Stomach smooth muscle (tissue), 2 donors: Measurements from ENCODE around the gene AQP2.

Source experiments
- H3K27ac ChIP-seq: one replicate; pipeline ENCODE4 v1.7.0; 2013; ENCODE audit warnings: mild to moderate bottlenecking, low read length, inconsistent platforms
- H3K27me3 ChIP-seq, 2 donors: one replicate each; pipeline ENCODE4 v1.7.0; 2013; ENCODE audit warnings: low read length in 2 of 2; ENCODE audit not compliant: insufficient read depth in 2 of 2, control insufficient read depth in 1 of 2
- H3K36me3 ChIP-seq, 2 donors: one replicate each; pipeline ENCODE4 v1.7.0; 2013; ENCODE audit warnings: low read length in 2 of 2; ENCODE audit not compliant: control insufficient read depth in 2 of 2, insufficient read depth in 2 of 2
- H3K4me1 ChIP-seq: one replicate; pipeline ENCODE4 v1.7.0; 2013; ENCODE audit warnings: low read length; ENCODE audit not compliant: control insufficient read depth, insufficient read depth
- H3K4me3 ChIP-seq, 2 donors: one replicate each; pipeline ENCODE4 v1.7.0; 2013; ENCODE audit warnings: low read length in 2 of 2
- H3K9ac ChIP-seq, 2 donors: one replicate each; pipeline ENCODE4 v1.7.0; 2013; ENCODE audit warnings: low read length in 2 of 2, mild to moderate bottlenecking in 1 of 2
- H3K9me3 ChIP-seq, 2 donors: one replicate each; pipeline ENCODE4 v1.7.0; 2013; ENCODE audit warnings: low read length in 2 of 2; ENCODE audit not compliant: control insufficient read depth in 2 of 2
- donor health status: healthy.
- donor health status: Pancreatic carcinoma.

The AQP2 gene

DNA sequence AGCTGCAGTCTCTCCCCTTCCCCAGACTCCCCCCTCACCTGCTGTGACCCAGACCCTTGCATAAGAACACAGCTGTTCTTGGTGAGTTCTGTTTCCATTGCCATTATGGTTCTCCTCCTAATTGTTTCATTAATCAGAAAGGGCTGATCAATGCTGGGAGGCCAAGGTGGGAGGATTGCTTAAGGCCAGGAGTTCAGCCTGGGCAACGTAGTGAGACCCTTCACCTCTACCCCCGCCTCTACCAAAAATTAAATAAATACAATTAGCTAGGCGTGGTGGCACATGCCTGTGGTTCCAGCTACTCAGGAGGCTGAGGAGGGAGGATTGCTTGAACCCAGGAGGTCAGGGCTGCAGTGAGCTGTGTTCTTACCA is 29.6 kb upstream of the AQP2 start:
- H3K27ac ChIP-seq: no peak overlapping the region
- no peaks in the 10 kb centered on the region for H3K36me3 ChIP-seq
- peaks cover 3% of the 10 kb centered on the region for H3K4me1 ChIP-seq
- H3K9ac ChIP-seq: no peak overlapping the region
- no peak overlapping the region for H3K4me3 ChIP-seq
- H3K27me3 ChIP-seq: no peaks in the 10 kb centered on the region
- no peaks in the 10 kb centered on the region for H3K9me3 ChIP-seq

DNA sequence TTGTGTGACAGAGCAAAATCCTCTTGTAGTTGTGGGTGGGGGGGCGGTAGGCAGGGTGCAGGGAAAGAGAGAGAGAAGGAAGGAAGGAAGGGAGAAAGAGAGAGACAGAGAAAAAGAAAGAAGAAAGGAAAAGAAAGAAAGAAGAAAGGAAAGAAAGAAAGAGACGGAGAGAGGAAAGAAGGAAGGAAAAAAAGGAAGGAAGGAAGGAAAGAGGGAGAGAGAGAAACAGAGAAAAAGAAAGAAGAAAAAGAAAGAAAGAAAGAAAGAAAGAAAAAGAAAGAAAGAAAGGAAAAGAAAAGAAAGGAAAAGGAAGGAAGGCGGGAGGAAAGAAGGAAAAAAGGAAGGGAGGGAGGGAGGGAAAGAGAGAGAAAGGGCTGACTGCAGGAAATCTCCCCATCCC is 29.2 kb upstream of the AQP2 start:
- no peak overlapping the region for H3K27ac ChIP-seq

DNA sequence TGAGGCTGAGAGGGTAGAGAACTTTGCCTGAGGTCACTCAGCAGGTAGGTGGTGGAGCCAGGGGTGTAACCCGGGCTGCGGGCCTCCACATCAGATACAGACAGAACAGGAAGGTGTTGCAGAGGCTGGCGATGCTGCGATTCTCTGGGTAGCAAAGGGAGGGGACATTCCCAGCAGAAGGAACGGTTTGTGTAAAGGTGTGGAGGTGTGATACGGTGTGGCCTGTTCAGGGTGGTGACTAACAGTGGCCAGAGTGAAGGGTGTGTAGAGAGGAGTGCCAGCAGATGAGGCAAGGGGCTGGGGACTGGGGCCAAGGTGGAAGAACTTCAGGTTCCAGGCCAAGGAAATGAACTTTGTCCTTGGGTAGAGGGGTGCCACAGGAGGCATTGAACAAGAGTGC is 28.6 kb upstream of the AQP2 start:
- Histone ChIP-seq H3K36me3 (no peaks in the 10 kb centered on the region), H3K9me3 (no peaks in the 10 kb centered on the region), H3K27ac (no peak overlapping the region), H3K9ac (no peak overlapping the region), H3K4me3 (no peak overlapping the region), H3K4me1 (peaks cover 3% of the 10 kb centered on the region), H3K27me3 (no peaks in the 10 kb centered on the region)

More for the DNA sequence above, 29.2 kb upstream of the AQP2 start:
- Histone ChIP-seq H3K4me3 (no peak overlapping the region), H3K27me3 (no peaks in the 10 kb centered on the region), H3K9ac (no peak overlapping the region), H3K4me1 (peaks cover 3% of the 10 kb centered on the region), H3K36me3 (no peaks in the 10 kb centered on the region), H3K9me3 (no peaks in the 10 kb centered on the region)

DNA sequence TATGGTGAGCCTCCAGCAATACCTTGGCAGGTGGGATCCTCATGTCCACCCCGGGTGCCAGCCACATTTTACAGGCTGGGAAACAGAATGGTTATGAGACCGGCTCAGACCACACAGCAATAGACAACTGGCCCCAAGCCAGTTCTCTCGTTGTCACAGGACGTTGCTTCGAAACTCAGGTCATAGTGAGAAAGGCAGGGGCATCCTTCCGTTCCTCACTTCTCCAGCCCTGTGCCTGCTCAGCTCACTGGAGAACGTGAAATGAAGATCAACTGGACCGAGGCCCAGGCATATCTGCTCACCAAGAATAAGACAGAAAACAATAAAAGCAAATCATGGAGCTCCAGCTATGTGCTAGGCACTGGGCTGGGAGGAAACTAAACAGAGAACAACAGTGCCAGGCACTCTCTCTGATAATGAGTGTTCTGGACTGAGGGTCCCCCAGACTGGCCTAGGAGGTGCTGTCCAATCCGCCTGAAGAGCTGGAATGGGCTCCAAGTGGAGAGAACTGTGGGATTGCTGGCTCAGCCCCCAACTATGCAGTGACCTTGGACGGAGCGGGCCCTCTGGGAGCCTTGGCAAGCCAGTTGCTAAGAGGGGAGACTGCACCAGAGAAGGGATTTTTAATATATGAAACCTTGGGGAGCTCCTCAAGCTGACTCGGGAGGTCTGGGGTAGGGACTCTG is 28.0 kb upstream of the AQP2 start:
- H3K27me3 ChIP-seq: no peaks in the 10 kb centered on the region
- H3K4me3 ChIP-seq: no peak overlapping the region
- no peaks in the 10 kb centered on the region for H3K9me3 ChIP-seq
- H3K9ac ChIP-seq: no peak overlapping the region
- H3K27ac ChIP-seq: no peak overlapping the region
- H3K36me3 ChIP-seq: no peaks in the 10 kb centered on the region
- peaks cover 3% of the 10 kb centered on the region for H3K4me1 ChIP-seq

DNA sequence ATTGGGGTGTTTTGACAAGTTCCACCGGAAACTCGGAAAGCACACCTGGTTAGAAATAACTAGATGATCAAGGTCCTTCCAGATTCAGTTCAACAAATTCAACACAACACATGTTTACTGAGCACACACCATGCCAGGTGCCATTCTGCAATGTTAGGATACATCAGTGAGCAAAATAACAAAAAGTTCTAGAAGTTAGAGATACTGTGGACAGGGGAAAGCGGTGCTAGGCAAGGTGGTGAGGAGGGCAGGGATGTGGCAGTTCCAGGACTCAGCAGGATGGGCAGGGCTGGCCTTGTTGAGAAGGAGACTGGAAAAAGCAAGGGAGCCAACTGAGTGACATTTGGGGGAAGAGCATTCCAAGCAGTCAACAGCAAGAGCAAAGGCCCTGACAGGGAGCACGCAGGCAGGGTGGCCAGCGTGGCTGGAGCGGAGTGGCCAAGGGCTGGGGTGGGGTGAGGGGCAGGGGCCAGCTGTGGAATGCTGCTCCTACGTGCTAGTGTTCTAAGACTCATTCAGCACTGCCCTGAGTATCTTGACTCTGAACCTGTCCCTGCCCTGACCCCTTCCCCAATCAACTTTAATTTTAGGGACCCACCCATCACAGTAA is 27.4 kb upstream of the AQP2 start:
- no peaks in the 10 kb centered on the region for H3K36me3 ChIP-seq
- no peaks in the 10 kb centered on the region for H3K27me3 ChIP-seq
- H3K27ac ChIP-seq: no peak overlapping the region
- H3K9ac ChIP-seq: no peak overlapping the region
- no peak overlapping the region for H3K4me3 ChIP-seq
- H3K9me3 ChIP-seq: no peaks in the 10 kb centered on the region
- H3K4me1 ChIP-seq: peaks cover 3% of the 10 kb centered on the region

DNA sequence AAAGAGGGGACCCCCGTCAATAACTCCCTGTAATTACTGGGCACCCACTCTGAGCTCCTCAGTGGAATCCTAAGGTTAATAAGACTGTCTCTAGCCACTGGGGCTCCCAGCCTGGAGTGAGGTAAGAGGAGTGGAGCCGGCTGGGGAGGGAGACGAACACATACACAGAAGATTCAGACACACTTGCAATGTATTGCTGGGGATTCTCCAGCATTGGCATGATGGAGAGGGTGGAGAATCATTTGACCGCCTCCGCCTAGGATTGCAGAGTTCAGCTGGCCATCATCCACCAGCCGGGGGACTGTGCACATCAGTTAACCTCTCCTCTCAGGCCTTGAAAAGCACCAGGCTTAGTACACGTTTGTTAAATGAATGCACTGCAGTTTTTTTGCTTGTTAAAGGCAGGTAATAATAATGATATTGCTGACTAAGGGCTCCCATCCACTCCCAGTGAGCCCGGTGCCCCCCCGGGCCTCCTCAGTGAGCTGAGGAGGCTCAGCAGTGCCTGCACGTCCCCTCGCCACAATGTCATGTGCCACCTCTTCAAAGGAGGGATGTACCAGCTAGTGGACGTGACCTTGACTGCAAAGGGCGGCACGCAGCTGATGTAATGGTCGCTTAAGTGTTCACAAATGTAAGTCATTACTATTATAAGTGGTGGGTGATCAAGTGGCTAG is 26.5 kb upstream of the AQP2 start:
- H3K27me3 ChIP-seq: peaks cover 0 to under 1% of the 10 kb centered on the region in 2 donors
- no peak overlapping the region for H3K27ac ChIP-seq
- H3K9ac ChIP-seq: no peak overlapping the region
- peaks cover 3% of the 10 kb centered on the region for H3K4me1 ChIP-seq
- no peak overlapping the region for H3K4me3 ChIP-seq
- no peaks in the 10 kb centered on the region for H3K9me3 ChIP-seq
- no peaks in the 10 kb centered on the region for H3K36me3 ChIP-seq

DNA sequence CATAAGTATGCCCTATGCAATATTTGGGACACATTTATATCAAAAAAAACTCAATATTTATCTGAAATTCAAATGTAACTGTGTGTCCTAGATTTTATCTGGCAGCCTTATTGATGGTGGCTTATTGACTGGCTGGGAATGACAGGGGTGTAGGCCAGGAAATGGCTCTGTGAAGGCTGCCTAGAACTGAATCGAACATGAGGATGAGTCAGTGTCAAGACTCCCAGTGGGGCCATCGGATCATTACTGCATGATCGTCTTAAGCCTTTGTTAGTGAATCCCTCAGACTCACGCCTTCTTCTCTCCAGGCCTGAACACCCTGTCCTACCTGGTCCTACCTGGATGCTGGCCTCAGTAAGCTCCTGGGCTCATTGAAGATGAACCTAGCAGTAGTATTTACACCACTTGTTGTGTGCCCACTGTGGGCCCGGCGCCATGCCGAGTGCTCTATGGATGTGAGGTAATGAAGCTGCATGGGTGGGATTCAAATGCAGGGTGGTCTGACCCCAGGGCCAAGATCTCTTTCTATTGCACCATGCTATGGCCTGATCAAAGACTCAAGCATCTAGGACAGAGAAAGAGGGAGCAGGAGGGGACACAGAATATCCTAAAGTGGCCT is 25.8 kb upstream of the AQP2 start:
- H3K9me3 ChIP-seq: no peaks in the 10 kb centered on the region
- H3K36me3 ChIP-seq: no peaks in the 10 kb centered on the region
- H3K9ac ChIP-seq: no peak overlapping the region
- H3K27ac ChIP-seq: no peak overlapping the region
- peaks cover 0 to 2% of the 10 kb centered on the region in 2 donors for H3K27me3 ChIP-seq
- H3K4me3 ChIP-seq: no peak overlapping the region
- peaks cover 3% of the 10 kb centered on the region for H3K4me1 ChIP-seq

DNA sequence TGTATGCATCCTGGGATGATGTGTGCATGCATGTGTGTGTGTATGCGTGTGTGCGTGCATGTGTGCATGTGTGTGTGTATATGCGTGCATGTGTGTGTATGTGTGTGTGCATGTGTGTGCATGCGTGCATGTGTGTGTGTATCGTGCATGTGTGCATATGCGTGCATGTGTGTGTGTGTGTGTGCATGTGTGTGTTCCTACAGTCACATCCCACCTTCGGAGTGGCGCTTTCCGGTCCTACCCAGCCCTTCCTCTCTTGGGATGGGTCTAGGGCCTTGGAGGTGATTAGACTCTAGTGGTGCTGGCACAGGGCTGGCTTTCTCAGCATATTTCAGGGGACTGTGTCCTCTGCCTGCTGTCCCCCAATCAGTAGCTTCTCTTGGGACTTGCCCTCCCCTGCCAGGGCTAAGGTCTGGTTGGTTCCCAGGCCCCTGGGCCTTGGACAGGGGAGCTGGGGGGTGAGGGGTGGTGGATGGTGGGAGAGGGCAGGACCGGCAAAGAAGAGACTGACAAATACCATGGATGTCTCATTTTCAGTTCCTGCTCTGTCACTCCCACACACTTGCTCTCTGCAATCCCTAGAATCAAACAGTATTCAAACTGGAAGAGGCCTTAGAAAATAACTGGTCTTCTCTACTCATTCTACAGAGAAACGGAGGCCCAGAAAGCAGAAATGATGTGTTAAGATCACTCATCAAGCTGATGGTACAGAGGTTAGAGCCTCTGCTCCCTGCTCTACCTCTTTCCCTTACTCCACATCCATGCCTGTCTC is 24.9 kb upstream of the AQP2 start:
- Histone ChIP-seq H3K9me3 (no peaks in the 10 kb centered on the region), H3K4me3 (no peak overlapping the region), H3K36me3 (no peaks in the 10 kb centered on the region), H3K4me1 (peaks cover 3% of the 10 kb centered on the region), H3K27me3 (peaks cover 0 to 2% of the 10 kb centered on the region in 2 donors), H3K9ac (no peak overlapping the region), H3K27ac (no peak overlapping the region)

DNA sequence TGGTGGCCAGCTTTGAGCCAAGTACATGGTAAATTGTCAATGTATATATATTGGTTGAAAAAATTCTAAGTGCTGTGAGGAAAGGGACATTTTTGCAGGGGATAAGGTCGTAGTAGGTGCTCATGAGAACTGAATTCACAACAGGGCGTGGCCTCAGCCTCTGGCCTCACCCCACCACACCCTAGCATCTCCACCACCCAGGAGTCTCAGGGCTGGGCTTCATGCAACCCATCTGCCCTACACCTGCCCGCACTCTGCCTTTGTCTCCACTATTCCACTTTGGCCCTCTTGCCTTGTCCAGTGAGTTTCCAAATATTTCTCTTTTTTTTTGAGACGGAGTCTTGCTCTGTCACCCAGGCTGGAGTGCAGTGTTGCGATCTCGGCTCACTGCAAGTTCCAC is 22.1 kb upstream of the AQP2 start:
- H3K4me1 ChIP-seq: peaks cover 3% of the 10 kb centered on the region
- H3K9ac ChIP-seq: no peak overlapping the region
- no peaks in the 10 kb centered on the region for H3K36me3 ChIP-seq
- no peaks in the 10 kb centered on the region for H3K9me3 ChIP-seq
- H3K27me3 ChIP-seq: peaks cover 0 to 2% of the 10 kb centered on the region in 2 donors
- no peak overlapping the region for H3K27ac ChIP-seq
- no peak overlapping the region for H3K4me3 ChIP-seq

DNA sequence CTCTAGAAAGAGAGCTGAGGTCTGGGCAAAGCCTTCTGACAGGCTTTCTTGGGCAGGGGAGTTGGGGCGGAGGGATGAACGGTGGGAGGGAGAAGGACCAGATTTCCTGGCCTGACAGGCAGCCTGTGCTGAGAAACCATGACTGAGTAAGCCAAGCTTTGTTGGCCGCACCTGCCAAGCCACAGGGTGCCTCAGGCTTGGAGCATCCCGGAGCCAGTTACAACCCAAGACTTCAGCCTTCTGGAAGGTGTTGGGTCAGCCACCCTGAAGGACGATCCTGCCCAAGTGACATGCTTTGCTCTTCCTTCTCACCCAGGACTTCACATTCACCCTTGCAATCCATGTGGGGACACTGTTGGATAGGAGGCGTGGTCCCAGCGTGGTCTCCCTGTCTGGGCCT is 21.0 kb upstream of the AQP2 start:
- no peak overlapping the region for H3K4me3 ChIP-seq
- no peaks in the 10 kb centered on the region for H3K36me3 ChIP-seq
- H3K9me3 ChIP-seq: no peaks in the 10 kb centered on the region
- no peak overlapping the region for H3K9ac ChIP-seq
- H3K27me3 ChIP-seq: peaks cover 0 to 2% of the 10 kb centered on the region in 2 donors
- H3K4me1 ChIP-seq: no peaks in the 10 kb centered on the region
- no peak overlapping the region for H3K27ac ChIP-seq
